HepG2 (cell line): ENCODE measurements around the gene QKI. TPM values are rescaled to one million over a fixed set of nuclear protein-coding genes. Genes with fewer than 3 reads are reported as not detected.

Source experiments
- ATAC-seq: fragments of 200-7000 bp; cut with Tn5 transposase; 3 replicates; pipeline ENCODE4 v1.9.1; 2020; ENCODE audit warnings: mild to moderate bottlenecking, moderate library complexity
- BruUV-seq: library from RNA; stranded (reverse); fragments of 400-500 nt; replicated peaks from 2 replicates; lab custom pipeline; 2021; lab: Mats Ljungman, UMichigan
- CTCF ChIA-PET: fragments of 300-600 bp; formaldehyde crosslinking; extraction: SDS; loops from one replicate; lab custom pipeline; 2021; ENCODE audit warnings: low total read pairs, inconsistent platforms, low intra/inter-chr PET ratio; lab: Yijun Ruan, JAX
- POLR2A ChIA-PET: fragments of 350-600 bp; sonication (Branson Sonifier 250); formaldehyde crosslinking; loops from one replicate; lab custom pipeline; 2020; ENCODE audit warnings: antibody characterized with exemption, inconsistent platforms; lab: Yijun Ruan, JAX
- DNase-seq: peaks from one replicate; pipeline ENCODE4 v3.0.0-alpha.2; 2015; ENCODE audit warnings: low spot score
- FAIRE-seq: peaks from 3 replicates; lab custom pipeline; 2011; peaks lifted over from hg19 to GRCh38; lab: Jason Lieb, UNC
- H2AFZ ChIP-seq: one replicate; pipeline ENCODE4 v1.6.1; 2011; ENCODE audit warnings: low read length, inconsistent platforms
- H3K27ac ChIP-seq: fragments of 300-600 bp; 3 replicates; pipeline ENCODE4 v1.8.0; 2011; ENCODE audit warnings: mixed run types, mild to moderate bottlenecking, mixed read lengths, low read length, inconsistent platforms; ENCODE audit not compliant: insufficient read depth; ENCODE audit errors: extremely low read length
- H3K27me3 ChIP-seq, 2 experiments: fragments of 200-600 bp in 1 of 2; 2 replicates in 1 of 2; 3 replicates in 1 of 2; pipeline versions ENCODE4 v1.6.0 to v1.8.0; 2011; ENCODE audit warnings: low read length in 2 of 2, mild to moderate bottlenecking in 2 of 2, moderate library complexity in 2 of 2, inconsistent platforms in 1 of 2; ENCODE audit not compliant: insufficient read depth in 2 of 2, control insufficient read depth in 1 of 2
- H3K36me3 ChIP-seq, 2 experiments: fragments of 200-600 bp in 1 of 2; replicated peaks in 1 of 2; 2 replicates in 1 of 2; 3 replicates in 1 of 2; pipeline versions ENCODE4 v1.5.1 to v1.8.0; 2011; ENCODE audit warnings: low read length in 2 of 2, inconsistent platforms in 1 of 2; ENCODE audit not compliant: insufficient read depth in 2 of 2, control insufficient read depth in 1 of 2
- H3K4me1 ChIP-seq: 2 replicates; pipeline ENCODE4 v1.5.1; 2012; ENCODE audit warnings: low read length, inconsistent platforms; ENCODE audit not compliant: insufficient read depth
- H3K4me2 ChIP-seq: 2 replicates; pipeline ENCODE4 v1.6.0; 2011; ENCODE audit warnings: low read depth, low read length, inconsistent platforms
- H3K4me3 ChIP-seq, 3 experiments: fragments of 200-600 bp in 1 of 3; sonication (generic), shearing (Covaris generic) in 1 of 3; replicated peaks in 1 of 3; 2 replicates each; pipeline ENCODE4 v1.5.1; 2011 to 2016; ENCODE audit warnings: low read length in 3 of 3, inconsistent platforms in 2 of 3, low read depth in 2 of 3, mild to moderate bottlenecking in 2 of 3, control low read depth in 1 of 3, mixed read lengths in 1 of 3; ENCODE audit not compliant: insufficient read depth in 1 of 3
- H3K79me2 ChIP-seq: one replicate; pipeline ENCODE4 v1.6.1; 2011; ENCODE audit warnings: low read length, inconsistent platforms; ENCODE audit not compliant: insufficient read depth
- H3K9ac ChIP-seq: 2 replicates; pipeline ENCODE4 v1.6.0; 2011; ENCODE audit warnings: mild to moderate bottlenecking, low read depth, low read length, inconsistent platforms; ENCODE audit not compliant: insufficient read depth
- H3K9me3 ChIP-seq: 2 replicates; pipeline ENCODE4 v1.5.1; 2012; ENCODE audit warnings: mild to moderate bottlenecking, low read length
- H4K20me1 ChIP-seq: 2 replicates; pipeline ENCODE4 v1.6.0; 2011; ENCODE audit warnings: inconsistent platforms, mild to moderate bottlenecking, low read length, moderate library complexity; ENCODE audit not compliant: insufficient read depth
- GPN1 ChIP-seq: sonication (generic); formaldehyde crosslinking; IDR thresholded peaks from 2 replicates; pipeline ENCODE4 v1.5.1; 2020; ENCODE audit warnings: missing genetic modification reagents, borderline replicate concordance
- KAT2B ChIP-seq: fragments of 150-350 bp; IDR thresholded peaks from 2 replicates; pipeline ENCODE4 v1.6.1; 2014; ENCODE audit warnings: low read depth, low read length, borderline replicate concordance
- NR2C2 ChIP-seq: sonication (generic); formaldehyde crosslinking; IDR thresholded peaks from 2 replicates; pipeline ENCODE4 v1.4.0; 2020; ENCODE audit warnings: missing genetic modification reagents, mild to moderate bottlenecking, moderate library complexity, borderline replicate concordance
- RAD51 ChIP-seq: fragments of 450-650 bp; IDR thresholded peaks from 2 replicates; pipeline ENCODE4 v1.6.1; 2016; ENCODE audit warnings: borderline replicate concordance
- SMC3 ChIP-seq: IDR thresholded peaks from 2 replicates; pipeline ENCODE4 v1.6.1; 2011; ENCODE audit warnings: low read length, improper control_type of control experiment
- YEATS2 ChIP-seq: sonication (generic); formaldehyde crosslinking; IDR thresholded peaks from 2 replicates; pipeline ENCODE4 v1.4.0; 2020; ENCODE audit warnings: missing genetic modification reagents, borderline replicate concordance
- ZBTB42 ChIP-seq: sonication (generic); formaldehyde crosslinking; IDR thresholded peaks from 2 replicates; pipeline ENCODE4 v1.5.0; 2020; ENCODE audit warnings: mild to moderate bottlenecking, missing genetic modification reagents
- ZNF160 ChIP-seq: sonication (generic); formaldehyde crosslinking; IDR thresholded peaks from 2 replicates; pipeline ENCODE4 v1.8.0; 2022; ENCODE audit warnings: mild to moderate bottlenecking, inconsistent platforms, missing genetic modification reagents
- ZNF552 ChIP-seq: sonication (generic); formaldehyde crosslinking; IDR thresholded peaks from 2 replicates; pipeline ENCODE4 v1.9.0; 2022; ENCODE audit warnings: missing genetic modification reagents, mild to moderate bottlenecking, borderline replicate concordance
- ZNF766 ChIP-seq: sonication (generic); formaldehyde crosslinking; IDR thresholded peaks from 2 replicates; pipeline ENCODE4 v1.5.0; 2020; ENCODE audit warnings: missing genetic modification reagents, borderline replicate concordance
- WGBS: methylation state at CpG from one replicate; pipeline ENCODE4 v1.1.6; 2017; ENCODE audit warnings: low lambda C conversion rate; 5-methylcytosine and 5-hydroxymethylcytosine counted together
- in situ Hi-C: cut with HindIII; loops from 2 replicates; pipeline ENCODE4 v1.10.0; 2017; ENCODE audit warnings: low pct_unique_long_range_greater_than_20kb; ENCODE audit not compliant: extremely low pct_ligation_motif_present
- intact Hi-C: fragments of 100-400 bp; cut with micrococcal nuclease; formaldehyde crosslinking; loops from one replicate; pipeline ENCODE4 v1.10.0; 2022; ENCODE audit not compliant: unreplicated experiment
- polyA plus RNA-seq, 8 experiments: library from polyadenylated mRNA; depleted of rRNA in 3 of 8; stranded (reverse) in 7 of 8; unstranded in 1 of 8; fragments of >200 nt; fragmentation: Illumina TruSeq in 4 of 8; extraction: Trizol in 4 of 8; gene quantifications; 2 replicates each; pipeline versions ENCODE4 v1.2.1 to v1.2.3, GENCODE V29; 2011 to 2016; ENCODE audit warnings: low read depth in 4 of 8, missing spikeins in 1 of 8, mixed read lengths in 1 of 8; ENCODE audit not compliant: insufficient read depth in 1 of 8
- total RNA-seq, 5 experiments: library from RNA; depleted of rRNA; stranded (reverse); fragments of >200 nt; fragmentation: Illumina TruSeq; extraction: Trizol; gene quantifications; 2 replicates each; pipeline ENCODE4 v1.2.3, GENCODE V29; 2016; ENCODE audit warnings: low read depth in 1 of 5

Gene QKI
- total and polyA plus RNA-seq, 2 of the 13 experiments (the other 11 are each of a cell fraction or from before 2014, with no cell fraction given): 136 to 137 TPM

DNA sequence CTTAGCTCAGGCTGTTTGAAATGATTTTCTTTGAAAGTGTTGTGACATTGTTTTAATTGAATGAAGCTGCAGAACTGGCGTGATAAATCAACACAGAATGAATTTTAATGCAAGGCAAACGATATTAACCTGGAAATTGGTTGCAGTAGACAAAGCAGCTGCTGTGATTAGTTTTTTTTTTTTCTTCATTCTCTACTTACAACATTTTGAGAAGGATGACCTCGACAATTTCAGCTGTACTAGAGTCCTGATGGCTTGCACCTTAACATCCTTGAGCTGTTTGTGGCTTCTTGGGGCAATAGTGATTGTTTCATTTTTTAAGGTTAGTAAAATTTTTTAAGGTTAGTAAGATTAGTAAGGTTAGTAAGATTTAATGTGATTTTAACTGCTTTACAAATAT is 54.2 kb downstream of the QKI start:
- TF ChIP-seq KAT2B: no peak
- no peak for TF ChIP-seq GPN1 (CRISPR knock-in tag)
- no peak for TF ChIP-seq ZNF552 (CRISPR knock-in tag)
- no peak for TF ChIP-seq YEATS2 (CRISPR knock-in tag)
- TF ChIP-seq SMC3: no peak
- no peak for TF ChIP-seq ZNF766 (CRISPR knock-in tag)
- ATAC-seq: no peak
- Histone ChIP-seq H3K36me3 (peaks cover 0 to 17% of the 10 kb centered on the region in 2 experiments; a peak in 3 of 5 replicates), H3K79me2 (peaks cover 68% of the 10 kb centered on the region), H3K9me3 (peaks cover 24% of the 10 kb centered on the region), H3K27ac (no peak overlapping the region), H3K4me2 (no peak overlapping the region), H3K27me3 (no peaks in the 10 kb centered on the region), H3K4me3 (no peak overlapping the region), H3K4me1 (peaks cover 4% of the 10 kb centered on the region), H4K20me1 (no peaks in the 10 kb centered on the region), H2AFZ (no peak overlapping the region), H3K9ac (no peak overlapping the region)
- WGBS: 96% methylated on average over 3 of the region's 3 CpGs
- FAIRE-seq: no peak
- in situ Hi-C loops (no loop called here), intact Hi-C loops (no loop called here)
- no peak for DNase-seq
- ChIA-PET CTCF (no interaction called here), POLR2A (no interaction called here)
- no TSS peak for BruUV-seq

DNA sequence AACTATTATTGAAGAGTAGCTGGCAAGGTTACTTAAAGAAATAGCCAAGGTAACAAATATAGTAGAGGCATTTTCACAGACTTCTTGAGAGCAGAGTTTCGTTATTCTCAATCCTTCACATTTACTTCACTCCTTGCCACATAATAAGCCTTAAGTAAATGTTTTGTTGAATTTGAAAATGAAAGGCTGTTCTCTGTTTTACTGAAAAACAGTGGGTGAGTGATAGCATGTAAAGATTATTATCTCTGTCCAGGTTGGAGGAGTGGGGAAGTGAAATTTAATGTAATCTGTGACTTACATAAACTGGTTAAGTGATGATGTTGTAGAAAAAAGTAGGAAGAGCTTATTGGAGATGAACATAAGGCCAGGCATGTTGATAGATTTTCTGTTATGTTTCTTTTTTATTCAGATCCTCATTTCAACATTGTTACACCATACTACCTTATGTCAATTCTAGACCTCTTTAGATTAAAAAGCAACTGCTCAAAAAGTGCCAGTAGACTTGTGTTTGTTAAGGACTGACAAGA is 55.0 kb downstream of the QKI start:
- FAIRE-seq (no peak), ATAC-seq (no peak), DNase-seq (no peak)
- H3K9me3 ChIP-seq: peaks cover 24% of the 10 kb centered on the region
- 92% methylated on average over 1 of the region's 1 CpG for WGBS
- in situ Hi-C loops: no loop called here
- no peak overlapping the region for H2AFZ ChIP-seq
- no peaks in the 10 kb centered on the region for H4K20me1 ChIP-seq
- H3K27me3 ChIP-seq: no peaks in the 10 kb centered on the region
- H3K79me2 ChIP-seq: peaks cover 69% of the 10 kb centered on the region
- intact Hi-C loops: no loop called here
- H3K36me3 ChIP-seq: peaks cover 0 to 17% of the 10 kb centered on the region in 2 experiments; a peak in 3 of 5 replicates
- no peaks in the 10 kb centered on the region for H3K4me1 ChIP-seq
- no peak overlapping the region for H3K4me2 ChIP-seq
- H3K4me3 ChIP-seq: no peak overlapping the region
- H3K27ac ChIP-seq: no peak overlapping the region
- TF ChIP-seq ZBTB42 (CRISPR knock-in tag): no peak
- TF ChIP-seq RAD51: no peak
- no peak for TF ChIP-seq NR2C2 (CRISPR knock-in tag)
- no peak for TF ChIP-seq ZNF160 (CRISPR knock-in tag)
- no TSS peak for BruUV-seq
- H3K9ac ChIP-seq: no peak overlapping the region
- ChIA-PET CTCF (no interaction called here), POLR2A (no interaction called here)
